Coronary artery (tissue), 2 donors: Measurements from ENCODE around the gene PUM1.

ENCODE experiments used
- DNase-seq: peaks from one replicate; pipeline ENCODE4 v3.0.0-alpha.2; 2017; ENCODE audit warnings: low spot score
- H3K27ac ChIP-seq, 2 donors: fragments of 200-600 bp; sonication (generic); one replicate each; pipeline ENCODE4 v1.5.1; 2016 to 2019
- H3K4me3 ChIP-seq: fragments of 200-600 bp; sonication (generic); 2 replicates; pipeline ENCODE4 v1.5.1; 2016; ENCODE audit warnings: mild to moderate bottlenecking, moderate library complexity
- TF ChIP-seq, protein P1 (sequence below): fragments of 200-600 bp; sonication (generic); IDR thresholded peaks from one replicate; pipeline ENCODE4 v1.5.1; 2019; ENCODE audit warnings: antibody characterized with exemption

PUM1 gene

DNA sequence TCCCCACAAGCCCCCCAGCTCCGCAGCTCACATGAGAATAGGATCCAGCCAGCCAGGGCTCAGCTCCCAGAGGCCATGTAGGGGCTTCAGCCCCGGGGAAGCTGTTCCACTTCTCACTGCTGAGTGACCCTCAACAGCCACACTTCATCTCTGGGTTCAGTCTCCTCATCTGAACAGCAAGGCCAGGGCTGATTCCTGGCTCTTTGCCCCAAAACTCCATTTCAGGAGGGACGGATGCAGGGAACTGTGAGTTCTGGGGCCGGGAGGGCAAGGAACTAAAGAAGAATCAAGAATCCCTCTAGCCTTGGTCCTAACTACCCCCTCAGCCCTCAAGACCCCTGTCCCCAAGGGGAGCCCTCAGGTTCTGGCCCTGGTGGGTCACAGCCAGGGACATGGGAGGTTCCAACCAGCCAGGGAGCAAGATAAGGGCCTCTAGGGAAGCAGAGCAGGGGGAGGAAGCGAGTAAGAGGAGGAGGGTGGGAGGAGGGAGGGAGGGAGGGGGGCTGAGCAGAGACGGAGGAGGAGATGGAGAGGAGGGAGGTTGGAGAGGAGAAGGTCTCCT lies 170.1 kb downstream of the PUM1 start:
- TF ChIP-seq, protein P1, sequence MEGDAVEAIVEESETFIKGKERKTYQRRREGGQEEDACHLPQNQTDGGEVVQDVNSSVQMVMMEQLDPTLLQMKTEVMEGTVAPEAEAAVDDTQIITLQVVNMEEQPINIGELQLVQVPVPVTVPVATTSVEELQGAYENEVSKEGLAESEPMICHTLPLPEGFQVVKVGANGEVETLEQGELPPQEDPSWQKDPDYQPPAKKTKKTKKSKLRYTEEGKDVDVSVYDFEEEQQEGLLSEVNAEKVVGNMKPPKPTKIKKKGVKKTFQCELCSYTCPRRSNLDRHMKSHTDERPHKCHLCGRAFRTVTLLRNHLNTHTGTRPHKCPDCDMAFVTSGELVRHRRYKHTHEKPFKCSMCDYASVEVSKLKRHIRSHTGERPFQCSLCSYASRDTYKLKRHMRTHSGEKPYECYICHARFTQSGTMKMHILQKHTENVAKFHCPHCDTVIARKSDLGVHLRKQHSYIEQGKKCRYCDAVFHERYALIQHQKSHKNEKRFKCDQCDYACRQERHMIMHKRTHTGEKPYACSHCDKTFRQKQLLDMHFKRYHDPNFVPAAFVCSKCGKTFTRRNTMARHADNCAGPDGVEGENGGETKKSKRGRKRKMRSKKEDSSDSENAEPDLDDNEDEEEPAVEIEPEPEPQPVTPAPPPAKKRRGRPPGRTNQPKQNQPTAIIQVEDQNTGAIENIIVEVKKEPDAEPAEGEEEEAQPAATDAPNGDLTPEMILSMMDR = no peak
- no peak for DNase-seq
- Histone ChIP-seq H3K4me3 (no peak overlapping the region), H3K27ac (peak overlapping the region in 1 of 2 donors; percentile 51)

DNA sequence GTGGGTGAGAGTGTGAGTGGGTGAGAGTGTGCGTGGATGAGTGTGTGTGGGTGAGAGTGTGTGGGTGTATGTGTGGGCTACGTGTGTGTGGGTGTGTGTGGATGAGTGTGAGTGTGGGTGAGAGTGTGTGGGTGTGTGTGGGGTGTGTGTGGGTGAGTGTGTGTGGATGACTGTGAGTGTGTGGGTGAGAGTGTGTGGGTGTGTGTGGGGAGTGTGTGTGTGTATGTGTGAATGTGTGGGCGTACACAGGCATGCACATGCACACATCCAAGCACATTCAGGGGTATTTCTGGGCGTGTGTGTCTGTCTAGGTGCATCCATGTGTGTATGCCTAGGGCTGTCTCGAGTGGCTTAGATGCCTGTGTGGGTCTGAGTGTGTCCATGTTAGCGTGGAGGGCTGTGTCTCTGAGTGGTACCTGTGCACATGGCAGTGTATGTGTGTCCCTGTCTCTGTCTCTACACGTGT lies 171.0 kb downstream of the PUM1 start:
- Histone ChIP-seq H3K4me3 (no peak overlapping the region), H3K27ac (no peak overlapping the region)
- DNase-seq = no peak
- TF ChIP-seq, protein P1 = no peak

DNA sequence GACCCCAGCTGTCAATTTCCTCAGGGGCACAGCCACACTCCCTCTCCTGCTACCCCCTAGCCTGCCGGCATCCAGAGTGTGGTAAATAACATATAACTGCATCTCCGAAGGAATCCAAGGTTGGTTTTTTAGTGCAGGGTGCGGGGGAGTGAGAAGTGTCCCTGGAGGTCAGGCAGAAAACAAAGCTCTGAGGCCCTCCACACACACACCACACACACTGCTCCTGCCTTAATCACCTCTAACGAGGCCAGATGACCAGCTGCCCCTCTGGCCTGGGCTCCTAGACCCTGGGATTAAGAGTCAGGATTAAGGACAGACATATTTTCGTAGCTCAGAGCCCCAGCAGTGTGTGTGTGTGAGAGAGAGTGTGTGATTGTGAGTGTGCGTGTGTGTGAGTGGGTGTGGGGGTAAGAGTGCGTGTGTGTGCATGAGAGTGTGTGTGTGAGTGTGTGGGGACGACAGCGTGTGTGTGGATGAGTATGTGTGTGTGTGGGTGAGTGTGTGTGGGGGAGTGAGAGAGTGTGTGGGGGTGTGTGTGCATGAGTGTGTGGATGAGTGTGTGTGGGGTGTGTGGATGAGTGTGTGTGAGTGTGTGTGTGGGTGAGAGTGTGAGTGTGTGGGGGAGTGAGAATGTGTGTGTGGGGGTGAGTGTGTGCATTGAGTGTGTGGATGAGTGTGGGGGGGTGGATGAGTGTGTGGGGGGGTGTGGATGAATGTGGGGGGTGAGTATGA lies 171.6 kb downstream of the PUM1 start:
- peak overlapping the region in 1 of 2 donors; percentile 31 for H3K27ac ChIP-seq
- TF ChIP-seq, protein P1 = no peak
- no peak overlapping the region for H3K4me3 ChIP-seq
- no peak for DNase-seq

DNA sequence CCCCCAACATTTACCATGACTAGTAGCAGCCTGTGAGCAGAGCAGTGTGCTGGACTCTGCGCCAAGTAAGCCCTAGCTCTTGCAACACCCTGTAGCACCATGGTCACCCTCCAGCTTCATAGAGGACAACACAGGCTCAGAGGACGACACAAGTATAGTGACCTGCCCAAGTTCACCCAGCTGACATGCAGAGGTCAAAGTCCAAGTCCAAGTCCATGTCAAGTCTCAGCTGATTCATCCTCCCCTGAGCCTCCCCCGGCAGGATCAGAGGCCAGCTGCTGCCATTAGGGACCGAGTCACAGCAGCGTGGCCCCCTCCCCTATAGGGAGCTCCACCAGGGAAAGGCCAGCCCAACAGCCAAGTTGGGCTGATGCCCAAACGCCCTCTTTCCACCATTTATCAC lies 172.8 kb downstream of the PUM1 start:
- TF ChIP-seq, protein P1 = no peak
- no peak for DNase-seq
- Histone ChIP-seq H3K27ac (peak overlapping the region in 1 of 2 donors; percentile 33), H3K4me3 (no peak overlapping the region)

DNA sequence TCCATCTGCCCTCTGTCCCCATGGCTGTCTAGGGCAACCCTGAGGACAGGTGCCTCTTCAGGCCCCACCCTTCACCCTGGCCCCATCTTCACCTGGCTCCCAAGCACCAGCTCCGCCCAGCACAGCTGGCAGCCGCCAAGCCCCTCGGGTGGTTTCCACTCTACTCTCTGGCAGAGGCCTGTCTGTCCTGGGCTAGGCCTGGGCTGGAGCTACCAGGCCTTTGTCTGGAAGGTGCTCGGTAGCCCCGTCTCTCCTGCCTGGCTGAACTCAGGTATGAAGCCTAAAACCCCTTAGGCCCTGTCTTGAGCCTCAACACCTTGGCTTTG lies 174.3 kb downstream of the PUM1 start:
- no peak for DNase-seq
- TF ChIP-seq, protein P1 = no peak
- Histone ChIP-seq H3K27ac (peak overlapping the region in 1 of 2 donors; percentile 40), H3K4me3 (no peak overlapping the region)

DNA sequence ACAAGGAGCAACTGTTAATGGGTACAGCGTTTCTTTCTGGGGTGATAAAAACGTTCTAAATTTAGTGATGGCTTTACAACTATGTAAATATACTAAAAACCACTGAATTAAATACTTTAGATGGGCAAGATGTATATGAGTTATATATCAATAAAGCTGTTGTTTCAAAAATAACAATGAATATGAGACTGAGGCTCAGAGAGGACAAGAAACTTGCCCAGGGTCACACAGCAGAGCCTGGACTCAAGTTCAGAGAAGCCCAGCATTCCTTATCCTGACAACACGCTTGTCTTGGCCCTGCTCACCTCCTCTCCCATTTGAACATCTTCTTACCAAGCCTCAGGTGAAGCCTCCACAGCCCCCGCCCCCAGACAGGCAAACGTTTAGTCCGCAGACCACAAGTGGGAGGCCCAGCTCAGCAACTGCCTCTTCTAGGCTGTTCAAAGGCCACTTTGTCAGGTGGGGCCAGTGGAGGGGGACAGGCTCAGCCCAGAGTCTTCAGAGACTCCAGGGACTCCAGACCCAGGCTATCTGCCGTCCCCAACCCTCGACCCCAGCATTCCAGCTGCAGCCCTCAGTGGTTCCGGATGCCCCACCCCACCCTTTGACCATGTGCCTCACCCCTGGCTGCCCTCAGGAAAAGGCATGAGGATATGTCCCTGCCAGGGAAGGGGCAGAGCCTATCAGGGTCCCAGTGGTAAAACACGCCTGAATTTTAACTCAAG lies 174.9 kb downstream of the PUM1 start:
- peak overlapping the region in 1 of 2 donors; percentile 40 for H3K27ac ChIP-seq
- no peak for DNase-seq
- no peak overlapping the region for H3K4me3 ChIP-seq
- TF ChIP-seq, protein P1 = no peak
